ENCODE results near the gene ADTRP. TPM values are rescaled to one million over a fixed set of nuclear protein-coding genes. Genes with fewer than 3 reads are reported as not detected.

Gene ADTRP
- total and polyA plus RNA-seq, 10 of the 15 experiments (the other 5 are each of a cell fraction or from before 2014, with no cell fraction given): 0.10 to 2.6 (median 2.1) TPM

- no peaks in the 10 kb centered on the region for H3K79me2 ChIP-seq (ENCODE audit: control insufficient read depth, insufficient read depth, low read length)
- no peak overlapping the region for H3K4me2 ChIP-seq (ENCODE audit: control insufficient read depth, insufficient read depth)
- no peaks in the 10 kb centered on the region for H3K36me3 ChIP-seq (ENCODE audit: control insufficient read depth in 2 of 2, insufficient read depth in 2 of 2, low read length in 1 of 2)
- H3K9me3 ChIP-seq (replicated peaks; ENCODE audit: control insufficient read depth, insufficient read depth, low read length): peaks cover 3% of the 10 kb centered on the region; the same call in 2 of the 3 replicates
- no peak for DNase-seq (ENCODE audit: low read depth, low spot score)
- RAD21 ChIA-PET (ENCODE audit: unreplicated experiment): interaction anchor here (1.3 kb wide), 1 partner anchor 31 kb away, joined by 3 read pairs; no protein-coding TSS in a partner anchor
- FAIRE-seq: no peak
- no peak overlapping the region for H3K4me3 ChIP-seq
- in situ Hi-C loops (cut with MboI): no loop called here
- CTCF ChIA-PET: no interaction called here
- no peaks in the 10 kb centered on the region for H4K20me1 ChIP-seq (ENCODE audit: control insufficient read depth, insufficient read depth)
- H3K27me3 ChIP-seq (replicated peaks in 1 of 2; ENCODE audit: control insufficient read depth in 2 of 2, insufficient read depth in 2 of 2, low read length in 1 of 2): no peaks in the 10 kb centered on the region
- H2AFZ ChIP-seq (ENCODE audit: control insufficient read depth, low read depth, low read length): no peak overlapping the region
- H3K9ac ChIP-seq (ENCODE audit: control insufficient read depth, insufficient read depth, low read length): no peak overlapping the region
- intact Hi-C loops (cut with micrococcal nuclease; ENCODE audit: unreplicated experiment): no loop called here
- ATAC-seq: no peak
- 48% methylated on average over 4 of the region's 4 CpGs for WGBS (ENCODE audit: insufficient coverage, insufficient replicate concordance, low lambda C conversion rate, missing lambda C conversion rate)
- H3K4me1 ChIP-seq (ENCODE audit: control insufficient read depth, insufficient read depth, low read length): no peaks in the 10 kb centered on the region
- SMC1A ChIA-PET (ENCODE audit: uncharacterized antibody, unreplicated experiment): interaction anchor here (0.6 to 1.9 kb wide), 6 partner anchors 8 to 88 kb away, joined by 3 to 5 read pairs (median 4); partner anchors contain the start of gene ADTRP
- H3K27ac ChIP-seq (ENCODE audit: control insufficient read depth, insufficient read depth): no peak overlapping the region
- POLR2A ChIA-PET: no interaction called here
- no TSS peak for BruUV-seq (replicated peaks)
- TF ChIP-seq POLR2AphosphoS5 (IDR thresholded peaks at IDR 0.05; ENCODE audit: low read length) (no peak), BCL3 (IDR thresholded peaks at IDR 0.05; ENCODE audit: borderline replicate concordance, insufficient read depth, low read depth, low read length, poor library complexity, severe bottlenecking) (no peak), SUZ12 (IDR thresholded peaks at IDR 0.05; ENCODE audit: unreplicated experiment) (no peak), RELA (IDR thresholded peaks at IDR 0.05; ENCODE audit: borderline replicate concordance, partially characterized antibody) (no peak), STAT1 (conservative IDR thresholded peaks at IDR 0.05) (no peak), ELK1 (IDR thresholded peaks at IDR 0.05; ENCODE audit: low read depth, low read length) (no peak), TCF3 (IDR thresholded peaks at IDR 0.05; ENCODE audit: borderline replicate concordance, insufficient read depth, low read depth, low read length) (no peak), RUNX3 (IDR thresholded peaks at IDR 0.05; ENCODE audit: low read length) (no peak), ATF2 (IDR thresholded peaks at IDR 0.05; ENCODE audit: low read length) (no peak), CUX1 (IDR thresholded peaks at IDR 0.05; ENCODE audit: insufficient replicate concordance, low read depth, low read length) (no peak), MYC (IDR thresholded peaks at IDR 0.05; ENCODE audit: insufficient read depth, insufficient read length, insufficient replicate concordance, low read length, severe bottlenecking) (no peak), NBN (IDR thresholded peaks at IDR 0.05) (no peak), RCOR1 (conservative IDR thresholded peaks at IDR 0.05; ENCODE audit: low read depth, low read length) (no peak), NR2C1 (IDR thresholded peaks at IDR 0.05) (no peak), SUPT20H (IDR thresholded peaks at IDR 0.05; ENCODE audit: borderline replicate concordance, control insufficient read depth, low read depth, low read length) (no peak)
Observed at GRCh38 chr6:11753798-11754197, 24.8 kb downstream of the ADTRP start.
